Sigmoid colon (tissue), 7 donors: ENCODE measurements around the gene CCDC39. TPM values are rescaled to one million over a fixed set of nuclear protein-coding genes. Genes with fewer than 3 reads are reported as not detected.
"Not testable (repeated sequence)": the region's sequence is repeated elsewhere in the genome, so short reads cannot be mapped to it uniquely, and the experiment has no call there.

ENCODE experiments used
- DNase-seq: peaks from one replicate; pipeline ENCODE4 v3.0.0-alpha.2; 2019
- H3K27ac ChIP-seq, 4 donors: fragments of 200-600 bp; sonication (generic); one replicate each; pipeline ENCODE4 v1.5.1; 2016 to 2019; ENCODE audit warnings: mild to moderate bottlenecking in 1 of 4
- H3K27me3 ChIP-seq, 3 donors: fragments of 200-600 bp; sonication (generic); one replicate each; pipeline ENCODE4 v1.5.1; 2019; ENCODE audit warnings: mild to moderate bottlenecking in 1 of 3
- H3K36me3 ChIP-seq, 4 donors: fragments of 200-600 bp; sonication (generic); one replicate each; pipeline ENCODE4 v1.5.1; 2016 to 2019
- H3K4me1 ChIP-seq, 4 donors: fragments of 200-600 bp; sonication (generic); one replicate each; pipeline ENCODE4 v1.5.1; 2017 to 2019
- H3K4me3 ChIP-seq, 4 donors: fragments of 200-600 bp; sonication (generic); one replicate each; pipeline ENCODE4 v1.5.1; 2017 to 2019; ENCODE audit warnings: mild to moderate bottlenecking in 2 of 4, moderate library complexity in 1 of 4
- H3K9me3 ChIP-seq, 4 donors: fragments of 200-600 bp in 3 of 4; sonication (generic) in 3 of 4; one replicate each; pipeline versions ENCODE4 v1.5.1 to v1.6.1; 2013 to 2019
- CTCF ChIP-seq, 4 experiments: fragments of 450-650 bp in 3 of 4; fragments of 200-600 bp in 1 of 4; IDR thresholded peaks; one replicate each; pipeline ENCODE4 v1.5.1; 2016 to 2019; ENCODE audit warnings: antibody characterized with exemption in 4 of 4, mild to moderate bottlenecking in 3 of 4, moderate library complexity in 2 of 4
- EP300 ChIP-seq, 4 donors: sonication (generic); formaldehyde crosslinking; IDR thresholded peaks; one replicate each; pipeline ENCODE4 v1.6.1; 2017; ENCODE audit warnings: antibody characterized with exemption in 4 of 4
- POLR2A ChIP-seq, 2 donors: fragments of 450-650 bp; IDR thresholded peaks; one replicate each; pipeline ENCODE4 v1.6.1; 2016; ENCODE audit warnings: antibody characterized with exemption in 2 of 2, mild to moderate bottlenecking in 2 of 2, moderate library complexity in 2 of 2
- POLR2AphosphoS5 ChIP-seq, 4 donors: sonication (generic); formaldehyde crosslinking; IDR thresholded peaks; one replicate each; pipeline ENCODE4 v1.6.1; 2017; ENCODE audit warnings: antibody characterized with exemption in 4 of 4
- WGBS, 2 donors: extraction: QIAGEN DNeasy Blood & Tissue Kit; methylation state at CpG; one replicate each; pipeline ENCODE4 v1.1.7; 2013; 5-methylcytosine and 5-hydroxymethylcytosine counted together
- intact Hi-C: fragments of 100-400 bp; cut with DNase I; formaldehyde crosslinking; loops from one replicate; pipeline ENCODE4 v1.15.1; 2023
- polyA plus RNA-seq, 3 donors: library from polyadenylated mRNA; stranded (reverse); fragments of 200-250 nt; gene quantifications; one replicate each; pipeline ENCODE4 v1.2.3, GENCODE V29; 2013
- total RNA-seq, 4 donors: library from RNA; depleted of rRNA; stranded (reverse); fragments of >200 nt; gene quantifications; one replicate each; pipeline ENCODE4 v1.1.0, GENCODE V29; 2016
- donor health status: healthy with polysubstance abuse.
- donor health status: Bipolar disorder and iron deficiency.
- donor health status: healthy.

The CCDC39 gene
- total and polyA plus RNA-seq, 7 donors, result 0.01 to 1.1 (median 0.16) TPM; not detected in 4

GRCh38 chr3:180594631-180595558, 84.4 kb downstream of the CCDC39 start:
- Histone ChIP-seq H3K4me1 (no peaks in the 10 kb centered on the region), H3K9me3 (no peaks in the 10 kb centered on the region), H3K27ac (no peak overlapping the region), H3K36me3 (no peaks in the 10 kb centered on the region), H3K4me3 (no peak overlapping the region), H3K27me3 (no peaks in the 10 kb centered on the region)
- intact Hi-C loops, result no loop called here
- TF ChIP-seq CTCF (IDR thresholded peaks at IDR 0.05) (no peak), POLR2AphosphoS5 (IDR thresholded peaks at IDR 0.05) (no peak), EP300 (IDR thresholded peaks at IDR 0.05) (no peak), POLR2A (IDR thresholded peaks at IDR 0.05) (no peak)
- DNase-seq, result no peak
- 78 to 85% methylated on average over 2 of the region's 2 CpGs for WGBS, 2 donors

- 89 to 96% methylated on average over 7 of the region's 7 CpGs for whole genome bisulfite sequencing, 2 donors
- H3K36me3 ChIP-seq, H3K4me1 ChIP-seq, intact Hi-C loops, DNase-seq, H3K27me3 ChIP-seq, H3K4me3 ChIP-seq, H3K27ac ChIP-seq, H3K9me3 ChIP-seq: not testable (repeated sequence)
Measured at GRCh38 chr3:180593631-180594030, 85.7 kb downstream of the CCDC39 start.

- 90 to 93% methylated on average over 23 of the region's 23 CpGs for WGBS, 2 donors
- DNase-seq, result no peak
- TF ChIP-seq POLR2A (IDR thresholded peaks at IDR 0.05) (no peak), POLR2AphosphoS5 (IDR thresholded peaks at IDR 0.05) (no peak), CTCF (IDR thresholded peaks at IDR 0.05) (no peak), EP300 (IDR thresholded peaks at IDR 0.05) (no peak)
- Histone ChIP-seq H3K4me1 (no peaks in the 10 kb centered on the region), H3K36me3 (no peaks in the 10 kb centered on the region), H3K27ac (no peak overlapping the region), H3K27me3 (peaks cover 0 to 18% (median 0%) of the 10 kb centered on the region in 3 donors), H3K4me3 (no peak overlapping the region), H3K9me3 (no peaks in the 10 kb centered on the region)
- intact Hi-C loops, result no loop called here
Measured at GRCh38 chr3:180590396-180590795, 88.9 kb downstream of the CCDC39 start.

DNA sequence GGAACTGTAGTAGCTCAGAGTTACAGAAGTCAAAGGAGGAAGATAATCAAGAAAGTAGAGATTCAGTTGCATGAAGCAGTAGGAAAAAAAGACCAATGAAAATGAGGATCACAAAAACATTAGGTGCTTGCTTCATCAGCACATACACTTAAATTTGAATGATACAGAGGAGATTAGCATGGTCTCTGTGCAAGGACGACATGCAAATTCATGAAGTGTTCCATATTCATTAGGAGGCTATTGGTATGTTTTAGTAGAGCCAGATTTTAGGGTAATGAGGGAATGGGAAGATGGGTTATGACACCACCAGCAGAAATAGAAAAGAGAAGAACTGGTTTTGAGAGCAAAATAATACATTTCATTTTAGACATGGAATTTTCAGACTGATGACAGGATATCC, 98.4 kb downstream of the CCDC39 start:
- no peak for DNase-seq
- intact Hi-C loops, result no loop called here
- 71 to 77% methylated on average over 1 of the region's 1 CpG for WGBS, 2 donors
- Histone ChIP-seq H3K4me1 (no peaks in the 10 kb centered on the region), H3K36me3 (no peaks in the 10 kb centered on the region), H3K9me3 (no peaks in the 10 kb centered on the region), H3K27me3 (peaks cover 0 to 6% (median 0%) of the 10 kb centered on the region in 3 donors), H3K4me3 (no peak overlapping the region), H3K27ac (no peak overlapping the region)
- TF ChIP-seq POLR2AphosphoS5 (IDR thresholded peaks at IDR 0.05) (no peak), POLR2A (IDR thresholded peaks at IDR 0.05) (no peak), CTCF (IDR thresholded peaks at IDR 0.05) (no peak), EP300 (IDR thresholded peaks at IDR 0.05) (no peak)

DNA sequence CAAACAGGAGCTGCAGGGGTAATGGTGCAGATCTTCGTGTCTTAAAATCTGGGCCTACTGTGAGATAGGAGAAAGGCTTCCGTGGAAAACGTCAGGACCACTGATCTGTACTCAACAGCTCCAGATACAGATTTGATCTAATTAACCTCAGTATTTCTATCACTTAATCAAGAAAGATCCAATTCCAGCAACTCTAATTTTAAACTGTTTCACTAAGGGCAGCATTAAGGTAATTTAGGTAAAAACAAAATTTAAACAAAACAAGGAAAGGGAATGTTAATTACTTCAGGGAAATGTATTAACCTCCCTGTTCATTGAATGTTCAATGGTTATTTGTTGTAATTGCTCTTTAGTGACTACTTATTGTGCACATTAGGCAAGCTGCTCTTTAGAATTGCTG, 103.7 kb downstream of the CCDC39 start:
- DNase-seq, result no peak
- Histone ChIP-seq H3K4me1 (no peaks in the 10 kb centered on the region), H3K36me3 (no peaks in the 10 kb centered on the region), H3K4me3 (no peak overlapping the region), H3K27ac (no peak overlapping the region), H3K27me3 (no peaks in the 10 kb centered on the region), H3K9me3 (no peaks in the 10 kb centered on the region)
- 77 to 82% methylated on average over 3 of the region's 3 CpGs for WGBS, 2 donors
- intact Hi-C loops, result no loop called here
- TF ChIP-seq EP300 (IDR thresholded peaks at IDR 0.05) (no peak), CTCF (IDR thresholded peaks at IDR 0.05) (no peak), POLR2A (IDR thresholded peaks at IDR 0.05) (no peak), POLR2AphosphoS5 (IDR thresholded peaks at IDR 0.05) (no peak)
